Adrenal gland (tissue), 12 donors: ENCODE results near the gene LRRC8B. TPM values are rescaled to one million over a fixed set of nuclear protein-coding genes. Genes with fewer than 3 reads are reported as not detected.

Experiments used
- DNase-seq, 7 donors: peaks; one replicate each; pipeline ENCODE4 v3.0.0-alpha.2; 2019 to 2020
- H3K27ac ChIP-seq, 5 donors: fragments of 200-600 bp; sonication (generic) in 4 of 5; 1 replicate in 3 of 5; 2 replicates in 2 of 5; pipeline versions ENCODE4 v1.5.1 to v1.8.0; 2016 to 2020; ENCODE audit warnings: mild to moderate bottlenecking in 1 of 5
- H3K27me3 ChIP-seq: fragments of 200-600 bp; 2 replicates; pipeline ENCODE4 v1.8.0; 2021
- H3K36me3 ChIP-seq, 2 donors: fragments of 200-600 bp; replicated peaks in 1 of 2; 1 replicate in 1 of 2; 2 replicates in 1 of 2; pipeline versions ENCODE4 v1.5.1 to v1.8.0; 2018 to 2022
- H3K4me1 ChIP-seq, 2 donors: fragments of 200-600 bp; replicated peaks in 1 of 2; 1 replicate in 1 of 2; 2 replicates in 1 of 2; pipeline versions ENCODE4 v1.5.1 to v1.8.0; 2018 to 2021
- H3K4me3 ChIP-seq, 4 donors: fragments of 200-600 bp; sonication (generic) in 3 of 4; one replicate each; pipeline ENCODE4 v1.5.1; 2016 to 2018
- H3K9me3 ChIP-seq, 3 donors: fragments of 200-600 bp; sonication (generic) in 1 of 3; replicated peaks in 1 of 3; 1 replicate in 2 of 3; 2 replicates in 1 of 3; pipeline versions ENCODE4 v1.5.1 to v1.8.0; 2016 to 2021
- POLR2A ChIP-seq, 2 donors: fragments of 450-650 bp; IDR thresholded peaks; one replicate each; pipeline ENCODE4 v1.6.1; 2017; ENCODE audit warnings: antibody characterized with exemption in 2 of 2, mild to moderate bottlenecking in 2 of 2, moderate library complexity in 1 of 2
- WGBS, 4 donors: extraction: QIAGEN DNeasy Blood & Tissue Kit in 2 of 4; methylation state at CpG; one replicate each; pipeline versions ENCODE4 v1.1.5 to v1.1.7; 2013 to 2017; 5-methylcytosine and 5-hydroxymethylcytosine counted together
- intact Hi-C, 2 donors: fragments of 100-400 bp; cut with DNase I; formaldehyde crosslinking; loops; one replicate each; pipeline versions ENCODE4 v1.14.1 to v1.15.0; 2022 to 2023
- polyA plus RNA-seq, 3 donors: library from polyadenylated mRNA; stranded (reverse); fragments of 200-250 nt in 2 of 3; fragments of 350-450 nt in 1 of 3; fragmentation: Illumina TruSeq in 1 of 3; extraction: RNeasy Lipid Tissue Mini Kit (QIAGEN cat#74804) in 1 of 3; gene quantifications; one replicate each; pipeline ENCODE4 v1.2.3, GENCODE V29; 2013 to 2014
- total RNA-seq, 9 donors: library from RNA; depleted of rRNA in 4 of 9; stranded (reverse); fragments of >200 nt in 4 of 9; fragments of 120-200 nt in 1 of 9; fragmentation: NEBNext Ultra II Directional in 1 of 9; extraction: Animal tissue kit (Norgen Biotek cat#: 25700) in 1 of 9; gene quantifications; one replicate each; pipeline versions ENCODE4 v1.1.0 to v1.2.4, GENCODE V29; 2013 to 2023
- TF ChIP-seq, protein P1 (sequence below), 6 experiments: fragments of 450-650 bp in 4 of 6; fragments of 200-600 bp in 2 of 6; sonication (generic) in 1 of 6; IDR thresholded peaks; 1 replicate in 5 of 6; 2 replicates in 1 of 6; pipeline versions ENCODE4 v1.5.1 to v1.8.0; 2016 to 2021; ENCODE audit warnings: antibody characterized with exemption in 6 of 6, mild to moderate bottlenecking in 2 of 6, moderate library complexity in 1 of 6
- donor health status: healthy with polysubstance abuse.
- donor health status: Bipolar disorder and iron deficiency.
- donor health status: DM: yes; HTN: yes; CAD: no.
- donor health status: DM: no; HTN: no; CAD: no.
- donor health status: DM: no; HTN: no; CAD: no.
- donor health status: DM: yes; HTN: yes; CAD: no.

The LRRC8B gene
- total and polyA plus RNA-seq, 12 donors, result 7.7 to 69.6 (median 39.1) TPM

DNA sequence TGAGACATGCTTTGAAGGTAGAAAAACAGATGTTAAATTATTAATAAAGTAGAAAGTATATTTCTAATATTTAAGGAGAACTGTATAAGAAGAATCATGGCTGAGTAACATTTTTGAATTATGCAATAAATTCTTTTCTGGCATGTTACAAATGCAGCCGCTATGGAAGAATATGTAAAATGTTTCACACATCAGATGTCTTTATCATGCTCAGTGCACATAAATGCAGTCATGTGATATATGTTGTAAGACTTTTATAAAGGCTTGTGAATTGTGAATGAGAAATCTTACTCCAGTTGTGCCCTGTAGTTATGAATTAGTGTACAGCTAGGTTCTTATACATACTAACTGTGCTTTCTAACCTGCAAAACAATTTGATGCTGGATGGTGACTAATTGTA, 53.5 kb downstream of the LRRC8B start:
- 91 to 97% (median 95%) methylated on average over 1 of the region's 1 CpG for WGBS, 4 donors
- Histone ChIP-seq H3K4me3 (no peak overlapping the region), H3K4me1 (no peaks in the 10 kb centered on the region), H3K27ac (no peak overlapping the region), H3K9me3 (no peaks in the 10 kb centered on the region), H3K27me3 (no peaks in the 10 kb centered on the region), H3K36me3 (peaks cover 0 to 14% of the 10 kb centered on the region in 2 donors)
- intact Hi-C loops, result no loop called here
- no peak for DNase-seq
- TF ChIP-seq POLR2A (IDR thresholded peaks at IDR 0.05), result no peak
- TF ChIP-seq, protein P1, sequence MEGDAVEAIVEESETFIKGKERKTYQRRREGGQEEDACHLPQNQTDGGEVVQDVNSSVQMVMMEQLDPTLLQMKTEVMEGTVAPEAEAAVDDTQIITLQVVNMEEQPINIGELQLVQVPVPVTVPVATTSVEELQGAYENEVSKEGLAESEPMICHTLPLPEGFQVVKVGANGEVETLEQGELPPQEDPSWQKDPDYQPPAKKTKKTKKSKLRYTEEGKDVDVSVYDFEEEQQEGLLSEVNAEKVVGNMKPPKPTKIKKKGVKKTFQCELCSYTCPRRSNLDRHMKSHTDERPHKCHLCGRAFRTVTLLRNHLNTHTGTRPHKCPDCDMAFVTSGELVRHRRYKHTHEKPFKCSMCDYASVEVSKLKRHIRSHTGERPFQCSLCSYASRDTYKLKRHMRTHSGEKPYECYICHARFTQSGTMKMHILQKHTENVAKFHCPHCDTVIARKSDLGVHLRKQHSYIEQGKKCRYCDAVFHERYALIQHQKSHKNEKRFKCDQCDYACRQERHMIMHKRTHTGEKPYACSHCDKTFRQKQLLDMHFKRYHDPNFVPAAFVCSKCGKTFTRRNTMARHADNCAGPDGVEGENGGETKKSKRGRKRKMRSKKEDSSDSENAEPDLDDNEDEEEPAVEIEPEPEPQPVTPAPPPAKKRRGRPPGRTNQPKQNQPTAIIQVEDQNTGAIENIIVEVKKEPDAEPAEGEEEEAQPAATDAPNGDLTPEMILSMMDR (IDR thresholded peaks at IDR 0.05), result no peak

DNA sequence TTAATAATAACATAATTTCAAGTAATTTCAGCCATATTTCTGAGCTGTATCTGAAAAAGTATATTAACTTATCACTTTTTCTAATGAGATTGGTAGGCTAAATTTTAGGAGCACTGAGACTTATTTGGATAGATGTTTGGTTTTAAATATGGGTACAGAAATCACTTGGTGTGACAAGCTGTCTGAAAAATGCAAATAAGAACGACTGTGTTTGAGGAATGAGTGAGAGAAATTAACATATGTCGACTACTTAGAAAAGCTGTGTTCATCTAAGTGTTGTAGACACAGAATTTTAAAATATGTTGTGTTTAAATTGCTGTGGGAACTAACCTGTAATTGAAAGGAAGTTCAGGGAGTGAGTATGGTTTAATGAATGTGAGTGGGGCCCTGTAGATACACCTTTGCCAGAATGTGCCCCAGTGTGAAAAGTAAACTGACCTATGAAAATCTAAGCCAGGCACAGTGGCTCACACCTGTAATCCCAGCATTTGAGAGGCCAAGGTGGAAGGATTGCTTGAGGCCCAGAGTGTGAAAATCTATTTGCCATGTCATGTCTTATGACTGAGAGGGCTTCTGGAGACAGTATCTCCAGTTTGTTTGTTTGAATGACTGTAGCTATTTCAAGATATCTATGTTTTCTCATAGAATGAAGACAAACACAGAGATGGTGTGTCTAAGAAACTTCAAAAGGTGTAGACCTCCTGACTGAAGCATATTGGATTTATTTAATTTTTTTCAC, 54.5 kb downstream of the LRRC8B start:
- no peaks in the 10 kb centered on the region for H3K4me1 ChIP-seq
- no peak overlapping the region for H3K27ac ChIP-seq
- no peak overlapping the region for H3K4me3 ChIP-seq
- peaks cover 0 to 23% of the 10 kb centered on the region in 2 donors for H3K36me3 ChIP-seq
- no peaks in the 10 kb centered on the region for H3K27me3 ChIP-seq
- intact Hi-C loops, result no loop called here
- DNase-seq, result no peak
- WGBS, 4 donors, result 91 to 97% (median 93%) methylated on average over 2 of the region's 2 CpGs
- TF ChIP-seq, protein P1 (IDR thresholded peaks at IDR 0.05), result no peak
- no peak for TF ChIP-seq POLR2A (IDR thresholded peaks at IDR 0.05)
- no peaks in the 10 kb centered on the region for H3K9me3 ChIP-seq

GRCh38 chr1:89580036-89580435, 55.4 kb downstream of the LRRC8B start:
- H3K27ac ChIP-seq, result no peak overlapping the region
- intact Hi-C loops, result no loop called here
- DNase-seq, result no peak
- no peaks in the 10 kb centered on the region for H3K9me3 ChIP-seq
- H3K4me1 ChIP-seq, result no peaks in the 10 kb centered on the region
- no peak overlapping the region for H3K4me3 ChIP-seq
- H3K36me3 ChIP-seq, result peaks cover 0 to 23% of the 10 kb centered on the region in 2 donors
- H3K27me3 ChIP-seq, result no peaks in the 10 kb centered on the region
- 96 to 99% (median 98%) methylated on average over 7 of the region's 7 CpGs for WGBS, 4 donors
- no peak for TF ChIP-seq POLR2A (IDR thresholded peaks at IDR 0.05)
- TF ChIP-seq, protein P1 (IDR thresholded peaks at IDR 0.05), result no peak

- no peak for DNase-seq
- Histone ChIP-seq H3K36me3 (peaks cover 0 to 23% of the 10 kb centered on the region in 2 donors), H3K9me3 (no peaks in the 10 kb centered on the region), H3K4me3 (no peak overlapping the region), H3K27ac (no peak overlapping the region), H3K4me1 (no peaks in the 10 kb centered on the region), H3K27me3 (no peaks in the 10 kb centered on the region)
- TF ChIP-seq, protein P1 (IDR thresholded peaks at IDR 0.05), result no peak
- TF ChIP-seq POLR2A (IDR thresholded peaks at IDR 0.05), result no peak
- WGBS, 4 donors, result 95 to 100% (median 100%) methylated on average over 1 of the region's 1 CpG
- intact Hi-C loops, result no loop called here
Observed at GRCh38 chr1:89581859-89582258, 57.2 kb downstream of the LRRC8B start.
